ENCODE results near the gene PAX3.

PAX3 gene

DNA sequence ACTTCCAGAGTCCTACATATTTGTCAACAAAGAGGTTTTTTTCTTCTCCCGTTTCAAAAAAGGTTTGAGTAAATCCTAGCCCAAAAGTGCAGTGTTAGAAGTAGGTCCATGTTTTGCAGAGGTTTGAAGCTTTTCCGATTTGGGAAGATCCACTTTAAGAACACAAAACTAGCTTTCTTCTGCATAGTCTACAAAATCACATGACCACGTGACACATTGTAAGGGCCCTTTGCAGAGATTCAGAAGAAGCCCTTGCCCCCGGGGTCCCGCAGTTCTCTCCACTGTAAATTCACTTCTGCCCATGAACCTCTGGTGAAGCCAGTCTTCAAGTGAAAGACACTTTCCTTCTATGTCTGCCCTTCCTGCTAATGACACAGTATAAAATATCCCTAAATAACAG lies 49.4 kb downstream of the PAX3 start:
- Histone ChIP-seq H3K4me1 (ENCODE audit: insufficient read depth, poor library complexity, severe bottlenecking) (no peaks in the 10 kb centered on the region), H3K27ac (ENCODE audit: poor library complexity, severe bottlenecking) (no peak overlapping the region), H3K36me3 (ENCODE audit: low read depth) (no peaks in the 10 kb centered on the region), H3K27me3 (ENCODE audit: insufficient read depth, poor library complexity, severe bottlenecking) (peaks cover 11% of the 10 kb centered on the region), H3K9me3 (ENCODE audit: severe bottlenecking) (no peaks in the 10 kb centered on the region), H3K4me3 (ENCODE audit: severe bottlenecking) (no peak overlapping the region)
- TF ChIP-seq, protein P1, sequence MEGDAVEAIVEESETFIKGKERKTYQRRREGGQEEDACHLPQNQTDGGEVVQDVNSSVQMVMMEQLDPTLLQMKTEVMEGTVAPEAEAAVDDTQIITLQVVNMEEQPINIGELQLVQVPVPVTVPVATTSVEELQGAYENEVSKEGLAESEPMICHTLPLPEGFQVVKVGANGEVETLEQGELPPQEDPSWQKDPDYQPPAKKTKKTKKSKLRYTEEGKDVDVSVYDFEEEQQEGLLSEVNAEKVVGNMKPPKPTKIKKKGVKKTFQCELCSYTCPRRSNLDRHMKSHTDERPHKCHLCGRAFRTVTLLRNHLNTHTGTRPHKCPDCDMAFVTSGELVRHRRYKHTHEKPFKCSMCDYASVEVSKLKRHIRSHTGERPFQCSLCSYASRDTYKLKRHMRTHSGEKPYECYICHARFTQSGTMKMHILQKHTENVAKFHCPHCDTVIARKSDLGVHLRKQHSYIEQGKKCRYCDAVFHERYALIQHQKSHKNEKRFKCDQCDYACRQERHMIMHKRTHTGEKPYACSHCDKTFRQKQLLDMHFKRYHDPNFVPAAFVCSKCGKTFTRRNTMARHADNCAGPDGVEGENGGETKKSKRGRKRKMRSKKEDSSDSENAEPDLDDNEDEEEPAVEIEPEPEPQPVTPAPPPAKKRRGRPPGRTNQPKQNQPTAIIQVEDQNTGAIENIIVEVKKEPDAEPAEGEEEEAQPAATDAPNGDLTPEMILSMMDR (IDR thresholded peaks at IDR 0.05; ENCODE audit: poor library complexity, severe bottlenecking) = no peak
- ATAC-seq (ENCODE audit: low read depth) (no peak), DNase-seq (ENCODE audit: low spot score) (no peak)

DNA sequence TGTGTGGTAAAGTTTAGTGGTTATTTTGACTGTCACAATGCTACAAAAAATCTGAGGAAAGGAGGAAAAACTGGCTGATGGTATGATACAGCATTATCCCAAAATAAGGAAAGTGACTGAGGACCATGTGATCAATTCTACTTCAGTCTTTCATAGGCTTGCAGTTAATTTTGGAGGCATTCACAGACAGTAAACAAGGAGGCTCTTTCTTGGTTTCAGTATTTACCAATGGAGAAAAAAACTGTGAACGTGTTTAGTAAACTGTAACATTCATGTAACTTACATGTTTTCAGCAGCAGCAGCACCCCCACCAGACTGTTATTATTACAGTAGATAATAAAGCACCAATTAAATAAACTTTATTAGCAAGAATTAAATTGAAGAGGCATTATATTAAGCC lies 50.0 kb downstream of the PAX3 start:
- ATAC-seq (ENCODE audit: low read depth) = no peak
- H3K4me3 ChIP-seq (ENCODE audit: severe bottlenecking) = no peak overlapping the region
- TF ChIP-seq, protein P1 (IDR thresholded peaks at IDR 0.05; ENCODE audit: poor library complexity, severe bottlenecking) = no peak
- H3K27me3 ChIP-seq (ENCODE audit: insufficient read depth, poor library complexity, severe bottlenecking) = peaks cover 13% of the 10 kb centered on the region
- no peaks in the 10 kb centered on the region for H3K4me1 ChIP-seq (ENCODE audit: insufficient read depth, poor library complexity, severe bottlenecking)
- H3K36me3 ChIP-seq (ENCODE audit: low read depth) = no peaks in the 10 kb centered on the region
- H3K27ac ChIP-seq (ENCODE audit: poor library complexity, severe bottlenecking) = no peak overlapping the region
- DNase-seq (ENCODE audit: low spot score) = no peak
- no peaks in the 10 kb centered on the region for H3K9me3 ChIP-seq (ENCODE audit: severe bottlenecking)

DNA sequence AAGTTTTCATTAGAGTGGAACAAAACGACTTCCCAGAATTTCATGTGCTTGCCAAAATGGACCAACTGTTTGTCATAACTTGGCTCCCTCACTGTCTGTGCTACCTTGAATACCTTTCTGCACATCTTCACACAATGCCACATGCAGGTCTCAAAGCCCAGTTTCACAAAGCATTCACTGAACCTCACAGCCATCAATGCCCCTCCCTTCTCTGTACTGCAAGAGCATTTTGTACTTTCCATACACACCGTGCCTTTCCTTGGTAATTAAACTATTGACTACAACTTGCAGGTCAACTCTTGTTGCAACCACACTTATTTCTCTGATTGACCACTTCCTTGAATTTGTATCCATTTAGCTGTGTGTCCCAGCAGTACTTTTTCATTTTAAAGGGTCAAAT lies 50.5 kb downstream of the PAX3 start:
- no peaks in the 10 kb centered on the region for H3K36me3 ChIP-seq (ENCODE audit: low read depth)
- H3K27ac ChIP-seq (ENCODE audit: poor library complexity, severe bottlenecking) = no peak overlapping the region
- H3K27me3 ChIP-seq (ENCODE audit: insufficient read depth, poor library complexity, severe bottlenecking) = peaks cover 19% of the 10 kb centered on the region
- ATAC-seq (ENCODE audit: low read depth) (no peak), DNase-seq (ENCODE audit: low spot score) (no peak)
- no peak overlapping the region for H3K4me3 ChIP-seq (ENCODE audit: severe bottlenecking)
- no peaks in the 10 kb centered on the region for H3K4me1 ChIP-seq (ENCODE audit: insufficient read depth, poor library complexity, severe bottlenecking)
- TF ChIP-seq, protein P1 (IDR thresholded peaks at IDR 0.05; ENCODE audit: poor library complexity, severe bottlenecking) = no peak
- no peaks in the 10 kb centered on the region for H3K9me3 ChIP-seq (ENCODE audit: severe bottlenecking)

DNA sequence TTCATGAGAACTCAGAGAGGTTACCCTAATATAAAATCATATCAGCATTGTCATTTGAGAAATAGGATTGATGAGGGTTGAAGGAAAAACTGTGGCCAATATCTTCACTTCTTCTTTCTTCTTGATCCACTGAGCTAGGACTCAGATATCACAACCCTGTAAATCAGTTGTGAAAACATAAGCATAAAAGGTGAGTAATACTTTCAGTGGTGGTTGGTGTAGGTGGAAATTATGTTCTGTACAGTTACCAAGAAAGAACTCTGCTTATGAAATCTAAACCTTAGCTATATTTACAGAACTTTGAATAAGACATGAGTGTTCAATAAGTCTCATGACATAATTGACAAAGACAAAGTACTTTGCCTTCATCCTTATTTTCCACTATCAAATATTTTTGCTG lies 56.3 kb downstream of the PAX3 start:
- no peaks in the 10 kb centered on the region for H3K4me1 ChIP-seq (ENCODE audit: insufficient read depth, poor library complexity, severe bottlenecking)
- no peaks in the 10 kb centered on the region for H3K36me3 ChIP-seq (ENCODE audit: low read depth)
- H3K27ac ChIP-seq (ENCODE audit: poor library complexity, severe bottlenecking) = no peak overlapping the region
- TF ChIP-seq, protein P1 (IDR thresholded peaks at IDR 0.05; ENCODE audit: poor library complexity, severe bottlenecking) = no peak
- no peak overlapping the region for H3K4me3 ChIP-seq (ENCODE audit: severe bottlenecking)
- no peaks in the 10 kb centered on the region for H3K9me3 ChIP-seq (ENCODE audit: severe bottlenecking)
- ATAC-seq (ENCODE audit: low read depth) = no peak
- H3K27me3 ChIP-seq (ENCODE audit: insufficient read depth, poor library complexity, severe bottlenecking) = peaks cover 61% of the 10 kb centered on the region
- DNase-seq (ENCODE audit: low spot score) = no peak

DNA sequence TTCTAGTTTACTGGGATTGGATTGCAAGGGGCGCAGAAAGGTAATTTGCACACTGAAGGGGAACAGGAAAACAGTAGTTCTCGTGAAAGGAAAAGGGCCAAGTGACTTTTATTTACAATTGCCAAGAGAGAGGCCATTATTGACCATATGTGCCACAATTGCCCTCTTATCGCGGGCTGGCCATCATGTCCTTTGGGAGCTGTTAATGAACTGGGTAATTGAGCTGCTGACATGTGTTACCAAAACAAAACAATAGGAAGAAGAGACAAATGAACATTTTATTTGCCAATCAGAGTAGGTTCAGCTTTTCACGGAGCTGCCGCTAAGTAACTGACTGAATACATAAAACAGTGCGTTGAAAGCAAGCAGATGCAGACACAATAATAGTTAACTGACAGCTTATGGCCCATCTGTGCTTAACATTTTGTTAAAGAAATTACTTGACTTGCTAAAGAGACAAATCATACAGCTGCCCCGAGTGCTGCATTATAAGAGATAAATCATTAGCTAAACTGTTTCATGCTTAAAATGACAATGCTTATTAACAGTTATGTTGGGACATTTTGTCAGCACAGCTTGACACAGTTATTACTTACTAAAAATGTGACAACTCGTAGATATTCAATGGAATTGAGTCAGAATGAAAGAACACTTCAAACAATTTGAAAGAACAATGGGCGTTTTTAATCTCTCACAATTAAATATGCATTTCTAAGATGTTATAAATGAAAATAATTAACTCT lies 57.5 kb downstream of the PAX3 start:
- Histone ChIP-seq H3K4me1 (ENCODE audit: insufficient read depth, poor library complexity, severe bottlenecking) (no peaks in the 10 kb centered on the region), H3K27me3 (ENCODE audit: insufficient read depth, poor library complexity, severe bottlenecking) (peaks cover 70% of the 10 kb centered on the region), H3K4me3 (ENCODE audit: severe bottlenecking) (no peak overlapping the region), H3K36me3 (ENCODE audit: low read depth) (no peaks in the 10 kb centered on the region), H3K27ac (ENCODE audit: poor library complexity, severe bottlenecking) (no peak overlapping the region), H3K9me3 (ENCODE audit: severe bottlenecking) (no peaks in the 10 kb centered on the region)
- DNase-seq (ENCODE audit: low spot score) (no peak), ATAC-seq (ENCODE audit: low read depth) (no peak)
- TF ChIP-seq, protein P1 (IDR thresholded peaks at IDR 0.05; ENCODE audit: poor library complexity, severe bottlenecking) = no peak
